ENCODE measurements around the gene NT5C.

DNA sequence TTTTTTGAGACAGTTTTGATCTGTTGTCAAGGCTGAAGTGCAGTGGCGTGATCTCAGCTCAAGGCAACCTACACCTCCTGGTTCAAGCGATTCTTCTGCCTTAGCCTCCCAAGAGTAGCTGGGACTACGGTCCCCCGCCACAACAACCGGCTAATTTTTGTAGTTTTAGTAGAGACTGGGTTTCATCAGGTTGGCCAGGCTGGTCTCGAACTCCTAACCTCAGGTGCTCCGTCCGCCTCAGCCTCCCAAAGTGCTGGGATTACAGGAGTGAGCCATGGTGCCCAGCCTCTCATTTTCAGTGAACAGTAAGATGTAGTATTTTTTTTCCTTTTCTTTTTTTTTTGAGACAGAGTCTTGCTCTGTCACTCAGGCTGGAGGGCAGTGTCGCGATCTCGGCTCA is 43.5 kb upstream of the NT5C start:
- TF ChIP-seq, protein P1, sequence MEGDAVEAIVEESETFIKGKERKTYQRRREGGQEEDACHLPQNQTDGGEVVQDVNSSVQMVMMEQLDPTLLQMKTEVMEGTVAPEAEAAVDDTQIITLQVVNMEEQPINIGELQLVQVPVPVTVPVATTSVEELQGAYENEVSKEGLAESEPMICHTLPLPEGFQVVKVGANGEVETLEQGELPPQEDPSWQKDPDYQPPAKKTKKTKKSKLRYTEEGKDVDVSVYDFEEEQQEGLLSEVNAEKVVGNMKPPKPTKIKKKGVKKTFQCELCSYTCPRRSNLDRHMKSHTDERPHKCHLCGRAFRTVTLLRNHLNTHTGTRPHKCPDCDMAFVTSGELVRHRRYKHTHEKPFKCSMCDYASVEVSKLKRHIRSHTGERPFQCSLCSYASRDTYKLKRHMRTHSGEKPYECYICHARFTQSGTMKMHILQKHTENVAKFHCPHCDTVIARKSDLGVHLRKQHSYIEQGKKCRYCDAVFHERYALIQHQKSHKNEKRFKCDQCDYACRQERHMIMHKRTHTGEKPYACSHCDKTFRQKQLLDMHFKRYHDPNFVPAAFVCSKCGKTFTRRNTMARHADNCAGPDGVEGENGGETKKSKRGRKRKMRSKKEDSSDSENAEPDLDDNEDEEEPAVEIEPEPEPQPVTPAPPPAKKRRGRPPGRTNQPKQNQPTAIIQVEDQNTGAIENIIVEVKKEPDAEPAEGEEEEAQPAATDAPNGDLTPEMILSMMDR (IDR thresholded peaks at IDR 0.05) = no peak
- TF ChIP-seq POLR2A (IDR thresholded peaks at IDR 0.05) = no peak
- TF ChIP-seq POLR2AphosphoS5 (IDR thresholded peaks at IDR 0.05) = no peak
